OCI-LY1 (cell line): ENCODE results near the gene P4HTM.

Source experiments
- EZH2 ChIP-seq: fragments of 200-600 bp; sonication (generic), shearing (Covaris generic); IDR thresholded peaks from 2 replicates; pipeline ENCODE4 v1.8.0; 2017; ENCODE audit warnings: borderline replicate concordance, mixed run types, mild to moderate bottlenecking, antibody characterized with exemption, low read length, moderate library complexity, mixed read lengths
- TF ChIP-seq, protein P1 (sequence below): fragments of 200-600 bp; sonication (generic), shearing (Covaris generic); IDR thresholded peaks from 2 replicates; pipeline ENCODE4 v1.5.1; 2017; ENCODE audit warnings: mild to moderate bottlenecking, antibody characterized with exemption, low read length, moderate library complexity, mixed read lengths

GRCh38 chr3:49007771-49008528 lies 17.9 kb downstream of the P4HTM start:
- TF ChIP-seq, protein P1, sequence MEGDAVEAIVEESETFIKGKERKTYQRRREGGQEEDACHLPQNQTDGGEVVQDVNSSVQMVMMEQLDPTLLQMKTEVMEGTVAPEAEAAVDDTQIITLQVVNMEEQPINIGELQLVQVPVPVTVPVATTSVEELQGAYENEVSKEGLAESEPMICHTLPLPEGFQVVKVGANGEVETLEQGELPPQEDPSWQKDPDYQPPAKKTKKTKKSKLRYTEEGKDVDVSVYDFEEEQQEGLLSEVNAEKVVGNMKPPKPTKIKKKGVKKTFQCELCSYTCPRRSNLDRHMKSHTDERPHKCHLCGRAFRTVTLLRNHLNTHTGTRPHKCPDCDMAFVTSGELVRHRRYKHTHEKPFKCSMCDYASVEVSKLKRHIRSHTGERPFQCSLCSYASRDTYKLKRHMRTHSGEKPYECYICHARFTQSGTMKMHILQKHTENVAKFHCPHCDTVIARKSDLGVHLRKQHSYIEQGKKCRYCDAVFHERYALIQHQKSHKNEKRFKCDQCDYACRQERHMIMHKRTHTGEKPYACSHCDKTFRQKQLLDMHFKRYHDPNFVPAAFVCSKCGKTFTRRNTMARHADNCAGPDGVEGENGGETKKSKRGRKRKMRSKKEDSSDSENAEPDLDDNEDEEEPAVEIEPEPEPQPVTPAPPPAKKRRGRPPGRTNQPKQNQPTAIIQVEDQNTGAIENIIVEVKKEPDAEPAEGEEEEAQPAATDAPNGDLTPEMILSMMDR: no peak
- no peak for TF ChIP-seq EZH2
